Stimulated activated CD8-positive, alpha-beta memory T cell treated with anti-CD3 and anti-CD28 coated beads, Interleukin-7, amount 100 ng/mL, for 24 hours (primary cell): ENCODE measurements around the gene POLR2C.

Experiments
- DNase-seq: peaks from one replicate; pipeline ENCODE4 v3.0.0-alpha.2; 2020; ENCODE audit warnings: low read depth

The POLR2C gene

DNA sequence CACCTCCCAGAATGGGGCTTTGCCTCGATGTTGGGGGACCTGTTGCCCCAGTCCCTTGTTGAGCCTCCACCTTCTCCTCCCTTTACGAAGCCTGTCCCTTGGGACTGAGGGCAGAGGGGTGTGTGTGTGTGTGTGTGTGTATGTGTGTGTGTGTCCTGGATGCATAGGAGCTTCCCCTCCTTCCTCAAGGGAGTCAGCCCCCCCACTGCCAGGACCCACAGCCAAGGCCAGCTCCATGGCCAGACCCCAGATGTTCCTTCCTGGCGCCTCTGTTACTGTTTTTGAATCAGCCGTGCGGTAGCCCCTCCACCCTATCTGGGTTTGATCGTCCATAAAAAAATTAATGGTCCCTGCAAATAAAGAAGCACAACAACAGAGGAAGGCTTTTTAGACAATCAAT is 41.5 kb downstream of the POLR2C start:
- DNase-seq = no peak

DNA sequence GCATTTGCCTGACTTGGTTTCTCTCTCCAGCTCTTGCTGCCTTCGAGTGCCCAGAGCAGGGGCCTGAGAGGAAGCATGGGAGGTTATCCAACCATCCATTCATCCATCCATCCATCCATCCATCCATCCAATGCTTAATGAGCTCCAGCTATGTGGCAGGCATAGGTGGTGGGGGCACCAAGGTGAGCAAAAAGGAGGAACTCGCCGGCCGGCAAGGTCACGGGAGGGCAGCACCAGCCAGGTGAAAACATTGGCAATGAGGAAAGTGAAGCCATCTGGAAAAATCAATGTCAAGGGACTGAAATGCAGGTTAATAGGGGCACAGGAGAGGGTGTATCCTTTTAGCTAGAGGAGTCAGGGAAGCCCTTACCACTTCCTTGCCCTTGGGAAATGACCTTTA is 42.0 kb downstream of the POLR2C start:
- no peak for DNase-seq

DNA sequence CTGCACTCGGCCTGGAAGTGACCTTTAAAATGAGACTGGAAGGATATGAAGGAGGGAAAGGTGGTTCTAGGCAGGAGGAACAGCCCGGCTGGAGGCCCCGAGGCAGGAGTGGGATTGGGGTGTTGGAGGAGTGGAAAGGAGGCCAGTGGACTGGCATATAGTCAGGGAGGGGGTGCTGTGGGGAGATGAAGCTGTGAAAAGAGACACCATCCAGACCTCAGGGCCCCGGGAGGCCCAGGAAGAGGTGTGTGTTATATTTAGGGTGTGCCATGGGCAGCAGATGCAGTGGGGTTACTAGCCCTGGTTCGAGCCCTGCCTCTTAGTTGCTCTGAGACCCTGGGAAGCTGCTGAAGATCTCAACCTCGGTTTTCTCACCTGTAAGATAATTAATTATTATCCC is 42.7 kb downstream of the POLR2C start:
- DNase-seq = no peak

DNA sequence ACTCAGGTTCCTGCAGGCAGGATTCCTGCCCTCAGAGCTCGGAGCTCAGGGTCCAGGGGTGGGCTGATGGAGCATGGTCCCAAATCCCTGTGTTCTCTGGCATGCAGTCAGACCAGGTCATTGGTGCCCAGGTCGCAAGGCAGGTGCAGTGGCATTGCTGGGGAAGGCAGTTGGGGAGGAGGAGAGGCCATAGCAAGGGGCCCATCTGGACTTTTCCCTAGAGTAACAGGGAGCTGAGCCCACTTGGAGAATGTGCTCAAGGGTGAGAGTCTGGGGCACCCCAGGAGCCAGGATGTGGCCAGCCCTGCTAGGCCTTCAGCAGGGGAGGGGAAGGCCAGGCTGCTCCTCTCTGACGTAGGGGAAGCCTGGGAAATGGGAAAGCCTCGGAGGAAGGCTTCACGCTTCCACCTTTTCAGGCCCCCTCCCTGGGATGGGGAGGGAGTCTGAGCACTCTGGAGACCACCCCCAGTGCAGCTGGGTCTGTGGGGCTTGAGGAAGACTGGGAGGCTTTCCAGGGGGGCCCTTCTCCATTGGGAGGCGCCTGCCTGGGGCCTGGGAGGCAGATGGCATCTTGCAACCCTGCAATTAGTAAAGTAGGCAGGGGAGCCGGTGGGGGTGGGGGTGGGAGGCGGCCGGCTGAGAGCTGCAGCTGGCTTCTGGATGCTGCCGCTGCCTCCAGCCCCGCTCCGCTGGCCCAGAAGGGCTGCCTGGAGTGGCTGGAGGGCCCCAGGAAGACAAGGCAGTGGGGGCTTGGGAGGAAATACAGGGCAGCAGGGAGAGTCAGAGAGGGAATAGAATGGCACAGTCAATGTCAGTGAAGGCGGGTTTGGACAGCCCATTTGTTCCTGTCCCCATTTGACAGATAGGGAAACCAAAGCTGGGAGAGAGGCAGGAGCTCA is 44.9 kb downstream of the POLR2C start:
- DNase-seq = no peak

DNA sequence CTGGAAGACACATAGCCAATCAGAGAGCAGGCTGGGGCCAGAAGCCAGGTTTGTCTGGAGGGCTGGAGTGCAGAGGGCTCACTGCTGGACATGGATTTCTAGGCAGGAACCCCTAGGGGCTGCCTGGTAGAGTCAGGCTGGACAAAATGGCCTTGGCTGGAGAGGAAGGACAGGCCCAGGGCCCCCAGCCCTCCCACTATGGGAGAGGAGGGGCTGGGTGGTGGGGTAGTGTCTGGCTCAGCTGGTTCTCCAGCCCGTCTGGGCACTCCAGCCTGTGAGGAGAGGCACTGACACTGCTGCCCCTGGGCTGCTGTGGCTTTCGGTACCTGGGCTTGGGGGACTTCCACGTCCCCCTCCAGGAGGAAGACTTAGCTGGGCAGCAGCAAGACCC is 45.6 kb downstream of the POLR2C start:
- no peak for DNase-seq

DNA sequence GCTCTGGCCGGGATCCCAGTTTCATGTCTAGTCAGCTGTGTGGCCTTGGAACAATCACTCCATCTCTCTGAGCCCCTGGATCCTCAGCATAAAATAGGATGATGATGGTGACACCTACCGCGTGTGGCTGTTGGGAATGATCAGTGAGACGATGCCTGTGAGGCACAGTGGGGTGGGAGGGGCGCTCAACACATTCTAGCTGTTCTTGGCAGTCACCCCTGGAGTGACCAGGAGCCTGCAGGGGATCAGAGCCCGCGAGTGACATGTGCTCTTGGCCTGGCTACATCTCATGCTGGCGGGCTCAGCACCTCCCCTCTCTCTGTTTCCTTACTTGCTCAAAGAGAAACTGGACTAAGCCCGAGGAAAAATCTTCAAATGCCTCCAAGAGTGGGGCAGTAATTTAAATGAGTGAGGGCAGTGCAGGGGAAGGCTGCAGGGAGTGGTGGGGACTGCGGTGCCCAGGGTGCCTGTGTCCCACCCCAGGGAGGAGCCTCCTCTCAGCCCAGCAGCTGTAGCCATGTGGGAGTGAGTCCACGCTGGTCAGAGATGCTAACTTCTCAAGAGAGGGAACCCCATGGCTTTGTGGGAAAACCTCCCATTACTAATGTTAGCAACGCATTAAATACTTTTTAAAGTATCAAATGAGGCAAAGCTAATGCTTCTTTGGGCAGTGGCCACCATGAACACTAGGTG is 46.9 kb downstream of the POLR2C start:
- no peak for DNase-seq

DNA sequence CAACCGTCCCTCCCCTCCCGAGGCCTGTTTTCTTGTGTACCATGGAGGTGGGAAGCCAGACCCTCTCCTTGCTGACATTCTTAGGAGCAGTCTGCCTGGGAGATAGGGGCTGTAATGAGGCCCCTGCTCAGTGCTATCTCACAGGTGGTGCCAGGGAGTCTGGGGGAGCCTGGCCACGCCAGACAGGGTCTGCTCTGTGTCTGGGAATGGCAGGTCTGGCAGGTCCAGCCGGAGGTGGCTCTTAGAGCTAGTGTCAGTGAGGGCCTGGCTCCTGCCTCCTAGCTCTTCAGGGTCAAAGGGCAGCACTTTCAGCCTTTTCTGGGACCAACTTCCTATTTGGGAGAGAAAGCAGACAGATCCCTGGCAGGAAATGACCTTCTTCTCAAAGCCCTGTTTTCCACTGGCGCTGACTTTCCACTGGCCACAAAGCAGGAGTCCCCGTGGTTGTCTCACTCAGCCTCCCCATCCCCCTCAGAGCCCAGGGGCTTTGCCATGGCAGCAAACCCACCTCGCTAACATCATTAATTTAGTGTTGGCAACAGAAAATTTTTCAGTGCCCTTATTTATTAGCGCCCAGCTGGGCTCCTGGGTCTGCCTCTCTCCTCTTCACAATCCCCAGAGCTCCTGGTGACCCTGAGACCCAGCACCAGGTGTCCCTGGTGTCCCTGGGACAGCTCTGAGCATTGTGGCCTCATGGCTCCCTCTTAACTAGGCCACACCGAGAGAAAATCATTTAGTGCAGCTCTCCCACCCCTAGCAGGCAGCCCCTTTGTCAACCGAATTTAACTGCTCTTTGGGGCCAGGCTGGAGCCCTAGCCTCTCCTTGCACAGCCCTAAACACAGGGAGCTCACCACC is 47.8 kb downstream of the POLR2C start:
- no peak for DNase-seq

DNA sequence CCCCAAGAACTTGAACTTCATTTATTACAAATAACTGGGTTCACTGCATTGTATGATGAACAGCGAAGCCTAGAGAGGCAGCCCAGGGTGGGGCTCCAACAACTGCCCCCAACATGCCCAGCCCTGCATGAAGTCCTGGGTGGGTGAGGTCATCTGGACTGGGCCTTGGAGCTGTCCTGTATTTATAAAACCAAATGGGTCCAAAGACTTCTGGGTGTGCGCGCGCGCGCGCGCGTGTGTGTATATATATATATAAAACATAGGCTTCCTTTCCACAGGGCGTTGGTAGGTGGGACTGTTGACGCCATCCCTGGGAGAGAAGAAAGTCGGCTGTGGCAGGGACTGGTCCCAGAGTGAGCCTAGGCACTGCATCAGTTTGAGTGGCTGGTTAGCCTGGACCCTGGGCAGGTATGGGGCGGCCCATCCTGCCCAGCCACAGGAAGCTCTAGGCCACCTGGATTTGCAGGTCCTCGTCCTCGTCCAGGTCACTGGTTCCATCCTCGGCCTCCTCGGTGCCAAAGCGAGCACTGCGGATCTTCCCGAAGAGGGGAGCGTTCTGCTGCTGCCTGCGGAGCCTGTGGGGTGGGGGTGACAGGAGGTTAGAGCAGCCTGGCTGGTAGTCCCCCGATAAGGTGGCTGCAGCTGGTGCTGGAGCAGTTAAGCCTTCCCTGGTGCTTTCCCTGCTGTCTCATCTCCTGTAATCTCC is 50.0 kb downstream of the POLR2C start:
- DNase-seq = no peak

DNA sequence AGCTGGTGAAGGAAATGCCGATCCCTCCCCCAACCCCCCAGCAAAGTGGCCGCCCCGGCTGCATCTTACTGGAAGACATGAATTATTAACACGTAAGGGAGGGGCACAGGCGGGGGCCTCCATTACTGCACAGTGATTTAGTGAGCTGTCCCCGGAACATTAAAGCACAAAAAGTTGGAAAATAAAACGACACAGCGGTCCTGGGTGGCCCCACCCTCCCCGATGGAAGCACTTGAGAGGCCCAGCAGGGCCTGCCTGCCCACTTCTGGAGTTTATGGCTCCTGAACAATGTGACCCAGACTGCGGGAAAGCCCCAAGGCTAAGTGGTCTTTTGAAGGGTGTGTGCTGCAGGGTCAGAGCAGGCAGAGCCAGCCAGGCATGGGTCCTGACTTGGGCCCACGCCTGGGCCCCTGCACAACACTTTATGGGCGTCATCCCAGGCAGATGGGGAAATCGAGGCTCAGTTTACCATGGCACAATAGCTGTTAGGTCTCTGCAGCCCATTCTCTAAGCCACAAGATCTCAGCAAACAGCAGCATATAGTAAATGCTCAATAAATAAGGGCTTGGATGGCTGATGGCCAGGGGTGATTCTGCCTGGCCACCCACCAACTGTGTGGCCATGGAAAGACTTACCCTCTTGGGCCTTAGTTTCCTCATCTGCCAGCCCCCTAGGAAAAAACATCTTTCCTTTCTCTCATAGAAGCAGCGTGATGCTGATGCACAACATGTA is 51.1 kb downstream of the POLR2C start:
- no peak for DNase-seq

DNA sequence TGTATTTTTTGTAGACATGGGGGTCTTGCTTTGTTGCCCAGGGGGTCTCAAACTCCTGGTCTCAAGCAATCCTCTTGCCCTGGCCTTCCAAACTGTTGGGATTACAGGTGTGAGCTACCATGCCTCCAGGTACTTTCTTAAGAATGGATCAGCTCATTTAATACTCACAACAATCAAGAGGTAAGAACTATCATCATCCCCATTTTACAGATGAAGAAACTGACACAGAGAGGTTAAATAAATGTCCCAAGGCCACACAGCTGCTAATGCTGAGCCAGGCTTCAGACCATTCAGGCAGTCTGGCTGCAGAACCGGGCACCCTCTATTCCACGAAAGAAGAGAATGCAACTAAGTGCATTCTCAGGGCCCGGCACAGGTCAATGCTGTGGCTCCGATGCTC is 51.9 kb downstream of the POLR2C start:
- no peak for DNase-seq

DNA sequence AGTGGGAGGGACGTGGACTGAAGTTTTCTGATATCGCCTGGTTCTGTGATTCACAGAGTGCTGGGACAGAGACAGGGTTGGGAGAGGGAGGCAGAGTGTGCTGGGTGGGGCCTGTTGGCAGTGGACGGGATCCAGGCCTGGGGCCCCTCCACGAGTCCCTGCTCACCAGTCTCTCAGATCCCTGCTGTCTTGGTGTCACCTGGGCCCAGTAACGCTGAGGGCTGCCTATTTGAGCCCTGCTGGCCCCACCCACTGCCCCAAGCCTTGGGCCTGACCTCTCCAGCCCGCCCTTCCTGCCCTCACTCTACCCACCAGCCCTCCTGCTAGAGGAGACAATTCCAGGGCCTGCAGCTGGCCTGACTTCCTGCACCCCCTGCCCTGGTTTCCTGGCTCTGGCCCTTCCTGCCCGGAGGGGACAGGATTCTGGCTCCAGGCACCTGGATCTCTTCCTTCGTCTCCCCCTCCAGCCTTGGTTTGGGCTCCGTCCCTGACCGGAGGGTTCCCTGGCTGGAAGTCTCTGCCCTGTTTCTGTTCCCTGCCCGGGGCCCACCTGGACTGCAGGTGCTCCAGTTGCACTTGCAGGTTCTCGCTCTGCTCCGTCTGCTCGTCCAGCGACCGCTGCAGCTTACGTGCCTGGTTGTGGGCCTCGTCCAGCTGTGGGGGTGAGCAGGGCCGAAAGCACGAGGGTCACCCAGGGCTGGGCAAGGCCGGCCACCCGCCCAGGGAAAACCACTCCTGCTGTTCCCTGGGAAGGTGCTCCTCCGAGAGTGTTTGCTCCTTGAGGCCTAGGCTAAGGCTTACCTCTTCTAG is 52.5 kb downstream of the POLR2C start:
- no peak for DNase-seq

DNA sequence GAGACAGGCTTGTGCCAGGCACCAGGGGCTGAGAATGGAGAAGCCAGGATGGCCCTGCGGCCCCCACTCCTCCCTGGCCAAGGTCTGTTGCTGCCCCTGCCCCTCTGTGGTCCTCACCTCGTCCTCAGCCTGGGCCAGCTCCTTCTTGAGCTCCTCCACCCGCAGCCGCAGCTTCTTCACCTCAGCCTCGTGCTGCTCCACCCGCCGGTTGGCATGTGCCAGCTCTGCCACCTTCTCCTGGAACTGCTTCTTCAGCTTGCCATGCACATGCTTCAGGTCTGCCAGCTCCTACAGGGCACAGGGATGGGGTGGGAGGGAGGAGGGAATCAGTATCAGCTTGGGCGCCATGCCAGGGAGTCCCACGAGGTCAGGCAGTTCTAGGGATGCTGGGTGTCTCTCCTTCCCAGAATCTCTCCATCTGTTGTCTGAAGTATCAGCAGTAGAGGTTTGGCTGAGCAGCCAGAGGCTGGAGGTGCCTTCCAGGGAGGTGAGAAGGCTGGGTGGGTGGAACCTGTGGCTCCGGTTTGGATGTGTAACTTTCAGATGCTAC is 53.8 kb downstream of the POLR2C start:
- no peak for DNase-seq

DNA sequence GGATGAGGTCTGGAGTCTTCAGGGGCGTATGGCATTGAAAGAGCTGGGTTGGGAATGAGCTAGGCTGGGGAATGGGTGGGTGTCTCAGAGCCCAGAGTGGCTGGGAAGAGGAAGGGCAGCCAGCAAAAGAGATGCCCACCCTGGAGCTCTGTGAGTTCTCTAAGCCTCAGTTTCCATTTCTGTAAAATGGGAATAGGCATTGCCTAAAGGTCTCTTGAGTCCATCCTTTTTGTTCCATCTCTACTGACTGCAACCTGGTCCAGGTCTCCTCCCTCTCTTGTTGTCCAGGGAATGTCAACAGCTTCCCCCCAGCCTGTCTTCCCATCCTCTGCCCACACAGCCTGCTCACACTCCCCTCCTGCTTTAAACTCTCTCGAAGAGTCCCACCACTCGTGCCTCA is 54.3 kb downstream of the POLR2C start:
- DNase-seq = no peak

DNA sequence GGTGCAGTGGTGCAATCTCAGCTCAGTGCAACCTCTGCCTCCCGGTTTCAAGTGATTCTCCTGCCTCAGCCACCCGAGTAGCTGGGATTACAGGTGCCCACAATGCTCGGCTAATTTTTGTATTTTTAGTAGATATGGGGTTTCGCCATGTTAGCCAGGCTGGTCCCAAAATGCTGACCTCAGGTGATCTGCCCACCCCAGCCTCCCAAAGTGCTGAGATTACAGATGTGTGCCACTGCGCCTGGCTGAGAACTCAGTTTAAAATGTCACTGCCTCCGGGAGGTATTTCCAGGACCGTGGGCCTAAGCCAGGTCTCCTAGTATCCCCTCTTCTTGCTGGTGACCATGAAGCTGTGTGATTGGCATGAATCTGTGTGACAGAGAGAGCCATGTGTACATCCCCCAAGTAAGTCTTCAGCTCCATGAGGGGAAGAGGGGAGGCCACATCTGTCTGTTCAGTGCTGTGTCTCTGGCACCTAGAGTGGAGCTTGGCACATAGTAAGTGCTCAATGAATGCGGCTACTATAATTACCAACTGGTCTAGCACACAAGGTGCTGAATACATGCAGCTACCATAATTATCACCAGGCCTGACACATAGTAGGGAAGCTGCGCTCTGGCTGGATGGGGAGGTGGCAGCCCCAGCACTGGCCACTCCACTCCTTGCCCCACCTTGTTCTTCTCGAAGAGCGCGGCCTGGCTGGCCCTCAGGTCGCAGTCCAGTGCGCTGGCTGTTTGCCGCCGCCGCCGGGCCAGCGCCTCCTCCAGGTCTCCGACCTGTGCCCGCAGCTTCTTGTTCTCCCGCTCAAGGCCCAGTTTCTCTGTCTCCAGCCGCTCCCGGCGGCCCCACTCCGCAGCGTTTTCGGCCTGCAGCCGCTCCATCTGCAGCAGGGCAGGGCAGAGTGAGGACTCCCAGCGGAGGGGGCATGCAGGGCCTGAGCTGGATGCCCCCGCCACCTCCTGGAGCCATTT is 55.2 kb downstream of the POLR2C start:
- no peak for DNase-seq

DNA sequence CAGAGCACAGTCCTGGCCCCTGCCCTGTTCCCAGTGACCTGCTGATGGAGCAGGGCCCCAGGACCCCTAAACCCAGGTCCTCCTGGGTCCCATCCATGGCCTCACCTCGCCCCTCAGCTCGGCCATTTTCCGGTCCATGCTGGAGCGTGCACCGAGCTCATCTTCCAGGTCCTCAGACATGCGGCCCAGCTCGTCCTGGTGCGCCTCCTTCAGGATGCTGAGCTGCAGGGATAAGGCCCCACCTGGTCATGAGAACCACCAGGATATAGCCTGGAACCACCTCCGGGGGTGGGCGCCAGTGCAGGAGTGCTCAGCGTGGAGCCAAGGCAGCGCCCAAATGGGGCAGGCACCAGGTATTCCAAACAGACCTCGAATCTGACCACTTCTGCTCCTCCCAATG is 56.0 kb downstream of the POLR2C start:
- DNase-seq = no peak

DNA sequence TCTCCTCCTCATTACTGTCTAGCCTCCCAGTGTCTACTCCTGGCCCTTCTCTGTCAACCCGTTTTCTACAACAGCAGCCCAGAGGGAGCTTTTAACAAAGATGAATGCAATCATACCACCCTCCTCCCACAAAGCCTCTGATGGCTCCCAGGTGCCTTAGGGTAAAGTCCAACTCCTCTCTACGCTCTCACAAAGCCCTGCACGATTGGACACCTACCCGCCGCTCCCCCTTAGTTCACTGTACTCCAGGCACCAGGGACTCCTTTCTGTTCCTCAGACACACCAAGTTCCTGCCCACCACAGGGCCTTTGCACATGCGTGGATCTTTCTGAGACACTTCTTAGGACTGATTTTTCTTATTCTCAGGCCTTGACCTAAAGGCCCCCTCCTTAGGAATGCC is 56.4 kb downstream of the POLR2C start:
- no peak for DNase-seq

DNA sequence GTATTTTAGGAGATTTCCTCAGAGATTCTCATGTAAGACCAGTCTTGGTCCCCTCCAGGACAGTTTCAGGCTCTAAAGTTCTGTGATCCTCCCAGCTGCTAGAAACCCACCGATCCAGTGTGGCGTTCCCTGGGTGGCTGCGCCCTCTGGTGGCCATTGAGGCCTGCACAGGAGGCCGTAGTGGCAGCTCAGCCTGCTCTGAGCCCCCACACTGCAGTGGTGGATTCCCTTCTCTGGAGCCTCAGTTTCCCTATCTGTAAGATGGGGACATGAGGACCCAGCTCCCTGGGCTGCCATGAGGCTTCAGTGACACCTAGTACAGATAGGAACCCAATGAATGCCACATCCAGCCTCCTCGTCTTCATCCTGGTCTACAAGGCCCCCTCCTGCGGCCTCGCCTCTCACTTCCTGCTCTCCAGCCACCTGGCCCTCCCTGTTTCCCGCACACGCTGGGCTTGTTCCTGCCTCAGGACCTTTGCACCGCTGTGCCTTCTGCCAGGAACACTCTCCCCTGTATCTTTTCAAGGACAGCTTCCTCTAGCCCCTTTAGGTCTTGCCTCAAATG is 57.4 kb downstream of the POLR2C start:
- DNase-seq = peak; percentile 70
